ENCODE data around the gene ZNF497.
"Not testable (repeated sequence)": the region's sequence is repeated elsewhere in the genome, so short reads cannot be mapped to it uniquely, and the experiment has no call there.

Gene ZNF497

GRCh38 chr19:58348080-58348479, 14.5 kb downstream of the ZNF497 start:
- DNase-seq (ENCODE audit: low spot score) = not testable (repeated sequence)

- peak; percentile 75 for DNase-seq (ENCODE audit: low spot score)
Measured at GRCh38 chr19:58346961-58347929, 15.3 kb downstream of the ZNF497 start.

GRCh38 chr19:58345558-58345957, 17.0 kb downstream of the ZNF497 start:
- DNase-seq (ENCODE audit: low spot score) = no peak

- no peak for DNase-seq (ENCODE audit: low spot score)
Measured at GRCh38 chr19:58338825-58339558, 23.6 kb downstream of the ZNF497 start.

GRCh38 chr19:58338336-58338735, 24.2 kb downstream of the ZNF497 start:
- no peak for DNase-seq (ENCODE audit: low spot score)

- no peak for DNase-seq (ENCODE audit: low spot score)
Measured at GRCh38 chr19:58336820-58337219, 25.7 kb downstream of the ZNF497 start.

- DNase-seq (ENCODE audit: low spot score) = no peak
Measured at GRCh38 chr19:58336216-58336615, 26.3 kb downstream of the ZNF497 start.

- no peak for DNase-seq (ENCODE audit: low spot score)
Measured at GRCh38 chr19:58335630-58336029, 26.9 kb downstream of the ZNF497 start.

GRCh38 chr19:58334691-58335249, 27.8 kb downstream of the ZNF497 start:
- no peak for DNase-seq (ENCODE audit: low spot score)

- no peak for DNase-seq (ENCODE audit: low spot score)
Measured at GRCh38 chr19:58332697-58333096, 29.9 kb downstream of the ZNF497 start.

GRCh38 chr19:58330458-58330857, 32.1 kb downstream of the ZNF497 start:
- no peak for DNase-seq (ENCODE audit: low spot score)

- DNase-seq (ENCODE audit: low spot score) = no peak
Measured at GRCh38 chr19:58328999-58329398, 33.6 kb downstream of the ZNF497 start.

- DNase-seq (ENCODE audit: low spot score) = peak; percentile 94
Measured at GRCh38 chr19:58326914-58327726, 35.4 kb downstream of the ZNF497 start, which contains the start of gene ZSCAN22. ZSCAN22 (plus strand) TSS chr19:58326994; CDS start chr19:58334803, 7,809 bp downstream.

GRCh38 chr19:58326501-58326913, 36.0 kb downstream of the ZNF497 start:
- DNase-seq (ENCODE audit: low spot score) = no peak

- DNase-seq (ENCODE audit: low spot score) = no peak
Measured at GRCh38 chr19:58325311-58326022, 37.1 kb downstream of the ZNF497 start.

- DNase-seq (ENCODE audit: low spot score) = no peak
Measured at GRCh38 chr19:58319241-58319640, 43.3 kb downstream of the ZNF497 start.

GRCh38 chr19:58318297-58318696, 44.3 kb downstream of the ZNF497 start:
- no peak for DNase-seq (ENCODE audit: low spot score)

GRCh38 chr19:58317476-58318072, 45.0 kb downstream of the ZNF497 start:
- DNase-seq (ENCODE audit: low spot score) = no peak

GRCh38 chr19:58315580-58315979, 47.0 kb downstream of the ZNF497 start:
- DNase-seq (ENCODE audit: low spot score) = no peak

GRCh38 chr19:58311345-58311865, 51.1 kb downstream of the ZNF497 start:
- DNase-seq (ENCODE audit: low spot score) = no peak

Measured in activated CD4-positive, alpha-beta T cell treated with anti-CD3 and anti-CD28 coated beads, Interleukin-2, Interleukin-4, amounts not matched to agents 100 ng/mL and 50 ng/mL, durations not matched to agents 16 hours and 8 hours (primary cell).